H1 (cell line): ENCODE results near the gene C17orf107. TPM values are rescaled to one million over a fixed set of nuclear protein-coding genes. Genes with fewer than 3 reads are reported as not detected.

Experiments
- CTCF ChIA-PET: fragments of 300-600 bp; sonication (Branson Sonifier 250); formaldehyde crosslinking; loops from one replicate; lab custom pipeline; 2021; ENCODE audit not compliant: partially characterized antibody; lab: Charles Lee
- POLR2A ChIA-PET: fragments of 300-600 bp; sonication (Branson Sonifier 250); formaldehyde crosslinking; loops from one replicate; lab custom pipeline; 2021; ENCODE audit warnings: inconsistent platforms; ENCODE audit not compliant: partially characterized antibody; lab: Charles Lee
- DNase-seq, 2 experiments: peaks; one replicate each; pipeline versions ENCODE4 v3.0.0 to v3.0.0-alpha.2; 2010 to 2022; ENCODE audit warnings: low spot score in 2 of 2, low read depth in 1 of 2, mixed read lengths in 1 of 2
- FAIRE-seq: peaks from 2 replicates; lab custom pipeline; 2011; peaks lifted over from hg19 to GRCh38; lab: Jason Lieb, UNC
- H2AFZ ChIP-seq: 2 replicates; pipeline ENCODE4 v1.8.1; 2012; ENCODE audit warnings: low read length, inconsistent platforms
- H2AK5ac ChIP-seq: 2 replicates; pipeline ENCODE4 v1.6.1; 2013; ENCODE audit warnings: low read depth, low read length
- H2BK120ac ChIP-seq: replicated peaks from 2 replicates; pipeline ENCODE3; 2013; ENCODE audit warnings: low read depth, low read length, inconsistent platforms
- H2BK12ac ChIP-seq: 2 replicates; pipeline ENCODE4 v1.6.1; 2013; ENCODE audit warnings: low read depth, low read length
- H2BK15ac ChIP-seq: 2 replicates; pipeline ENCODE4 v1.6.1; 2013; ENCODE audit warnings: low read length
- H2BK20ac ChIP-seq: 2 replicates; pipeline ENCODE4 v1.6.1; 2013; ENCODE audit warnings: low read length
- H2BK5ac ChIP-seq: 2 replicates; pipeline ENCODE4 v1.6.1; 2013; ENCODE audit warnings: low read depth, low read length
- H3K14ac ChIP-seq: 2 replicates; pipeline ENCODE4 v1.6.1; 2013; ENCODE audit warnings: inconsistent platforms; ENCODE audit not compliant: insufficient read length
- H3K18ac ChIP-seq: 2 replicates; pipeline ENCODE4 v1.6.1; 2013; ENCODE audit warnings: low read length; ENCODE audit errors: extremely low read depth
- H3K23ac ChIP-seq: 2 replicates; pipeline ENCODE4 v1.6.1; 2013; ENCODE audit warnings: inconsistent platforms; ENCODE audit not compliant: insufficient read length
- H3K23me2 ChIP-seq: 2 replicates; pipeline ENCODE4 v1.6.1; 2013; ENCODE audit warnings: low read depth, low read length
- H3K27ac ChIP-seq: 2 replicates; pipeline ENCODE4 v1.6.1; 2011; ENCODE audit warnings: low read depth, low read length, inconsistent platforms
- H3K27me3 ChIP-seq, 4 experiments: replicated peaks in 1 of 4; 1 replicate in 1 of 4; 2 replicates in 3 of 4; pipeline versions ENCODE4 v1.6.1 to v1.8.1; 2011 to 2013; ENCODE audit warnings: low read length in 3 of 4, mild to moderate bottlenecking in 3 of 4, inconsistent platforms in 2 of 4, mixed read lengths in 2 of 4, moderate library complexity in 1 of 4; ENCODE audit not compliant: control insufficient read depth in 3 of 4, insufficient read depth in 3 of 4; ENCODE audit errors: extremely low read depth in 1 of 4
- H3K36me3 ChIP-seq, 4 experiments: 2 replicates each; pipeline versions ENCODE4 v1.6.1 to v1.8.1; 2011 to 2013; ENCODE audit warnings: mild to moderate bottlenecking in 4 of 4, low read length in 3 of 4, moderate library complexity in 2 of 4, control low read depth in 1 of 4, inconsistent platforms in 1 of 4; ENCODE audit not compliant: insufficient read depth in 4 of 4, control insufficient read depth in 2 of 4
- H3K4ac ChIP-seq: replicated peaks from 2 replicates; pipeline ENCODE3; 2013; ENCODE audit warnings: low read length, low read depth, mixed read lengths, inconsistent platforms; ENCODE audit not compliant: insufficient read length
- H3K4me1 ChIP-seq, 4 experiments: replicated peaks in 1 of 4; 1 replicate in 1 of 4; 2 replicates in 3 of 4; pipeline versions ENCODE4 v1.6.1 to v1.8.1; 2011 to 2013; ENCODE audit warnings: low read length in 3 of 4, inconsistent platforms in 2 of 4, mixed read lengths in 1 of 4; ENCODE audit not compliant: insufficient read depth in 4 of 4, control insufficient read depth in 3 of 4
- H3K4me2 ChIP-seq, 2 experiments: 2 replicates each; pipeline versions ENCODE4 v1.6.1 to v1.8.1; 2011 to 2013; ENCODE audit warnings: low read depth in 2 of 2, low read length in 2 of 2, control low read depth in 1 of 2, inconsistent platforms in 1 of 2, mild to moderate bottlenecking in 1 of 2; ENCODE audit not compliant: insufficient read depth in 1 of 2
- H3K4me3 ChIP-seq, 4 experiments: fragments of 200-600, 300-600 bp in 1 of 4; sonication (generic), shearing (Covaris generic), sonication (Bioruptor Twin) in 1 of 4; 2 replicates each; pipeline versions ENCODE4 v1.5.1 to v1.8.1; 2011 to 2016; ENCODE audit warnings: low read length in 4 of 4, low read depth in 3 of 4, control low read depth in 2 of 4, inconsistent platforms in 2 of 4, mild to moderate bottlenecking in 2 of 4, mixed read lengths in 1 of 4, moderate library complexity in 1 of 4; ENCODE audit not compliant: insufficient read depth in 2 of 4; ENCODE audit errors: extremely low read depth in 1 of 4
- H3K56ac ChIP-seq: replicated peaks from 2 replicates; pipeline ENCODE3; 2013; ENCODE audit warnings: low read depth, mild to moderate bottlenecking, mixed read lengths, low read length, inconsistent platforms; ENCODE audit not compliant: insufficient read length
- H3K79me1 ChIP-seq: 2 replicates; pipeline ENCODE4 v1.6.1; 2013; ENCODE audit warnings: low read depth, low read length, control low read depth
- H3K79me2 ChIP-seq, 2 experiments: 2 replicates each; pipeline versions ENCODE4 v1.6.1 to v1.8.1; 2012 to 2013; ENCODE audit warnings: low read length in 2 of 2, mild to moderate bottlenecking in 2 of 2, inconsistent platforms in 1 of 2; ENCODE audit not compliant: insufficient read depth in 2 of 2, control insufficient read depth in 1 of 2
- H3K9ac ChIP-seq, 4 experiments: replicated peaks in 1 of 4; 1 replicate in 1 of 4; 2 replicates in 3 of 4; pipeline versions ENCODE4 v1.6.1 to v1.8.1; 2011 to 2013; ENCODE audit warnings: low read depth in 3 of 4, low read length in 3 of 4, control low read depth in 2 of 4, mild to moderate bottlenecking in 2 of 4, moderate library complexity in 2 of 4, inconsistent platforms in 1 of 4; ENCODE audit errors: extremely low read depth in 1 of 4
- H3K9me3 ChIP-seq, 2 experiments: 2 replicates each; pipeline versions ENCODE4 v1.6.1 to v1.8.1; 2012 to 2013; ENCODE audit warnings: mild to moderate bottlenecking in 2 of 2, moderate library complexity in 2 of 2, control low read depth in 1 of 2, inconsistent platforms in 1 of 2, low read depth in 1 of 2, low read length in 1 of 2, mixed read lengths in 1 of 2; ENCODE audit not compliant: insufficient read depth in 2 of 2
- H4K20me1 ChIP-seq, 2 experiments: replicated peaks in 1 of 2; 2 replicates each; pipeline versions ENCODE3 to v1.8.1; 2011 to 2013; ENCODE audit warnings: inconsistent platforms in 2 of 2, low read length in 2 of 2, mild to moderate bottlenecking in 1 of 2; ENCODE audit not compliant: insufficient read depth in 2 of 2, control insufficient read depth in 1 of 2
- H4K5ac ChIP-seq: 2 replicates; pipeline ENCODE4 v1.6.1; 2013; ENCODE audit warnings: low read length, low read depth, mixed read lengths, inconsistent platforms; ENCODE audit not compliant: insufficient read length
- H4K8ac ChIP-seq: 2 replicates; pipeline ENCODE4 v1.8.0; 2013; ENCODE audit warnings: mild to moderate bottlenecking, moderate library complexity, low read length, inconsistent platforms; ENCODE audit not compliant: insufficient read depth; ENCODE audit errors: extremely low read depth
- H4K91ac ChIP-seq: replicated peaks from 2 replicates; pipeline ENCODE3; 2013; ENCODE audit warnings: low read length, mixed read lengths, inconsistent platforms; ENCODE audit not compliant: insufficient read length
- CBX5 ChIP-seq: fragments of 300-800, 300-1000 bp; sonication (generic); IDR thresholded peaks from 2 replicates; pipeline ENCODE4 v1.7.1; 2016; ENCODE audit warnings: antibody characterized with exemption, low read length, low read depth
- CREB1 ChIP-seq: IDR thresholded peaks from 2 replicates; pipeline ENCODE4 v1.6.1; 2012; ENCODE audit warnings: inconsistent platforms
- CTBP2 ChIP-seq: IDR thresholded peaks from 2 replicates; pipeline ENCODE4 v1.7.0; 2011; ENCODE audit warnings: borderline replicate concordance, mild to moderate bottlenecking, moderate library complexity, mixed read lengths, low read length; ENCODE audit not compliant: insufficient read depth, insufficient read length
- KDM4A ChIP-seq: IDR thresholded peaks from one replicate; pipeline ENCODE4 v1.7.1; 2012; ENCODE audit warnings: low read depth, mild to moderate bottlenecking, moderate library complexity, low read length, inconsistent platforms; ENCODE audit not compliant: severe bottlenecking
- SIN3A ChIP-seq, 2 experiments: IDR thresholded peaks in 1 of 2; conservative IDR thresholded peaks in 1 of 2; 2 replicates each; pipeline ENCODE4 v1.6.1; 2011 to 2012; ENCODE audit warnings: low read length in 2 of 2, improper control_type of control experiment in 1 of 2, low read depth in 1 of 2, mild to moderate bottlenecking in 1 of 2
- TEAD4 ChIP-seq: IDR thresholded peaks from 2 replicates; pipeline ENCODE4 v1.6.1; 2012; ENCODE audit warnings: low read depth, low read length, inconsistent platforms, mixed read lengths
- USF2 ChIP-seq: IDR thresholded peaks from 2 replicates; pipeline ENCODE4 v1.6.1; 2011; ENCODE audit warnings: low read length, improper control_type of control experiment
- ZNF274 ChIP-seq: IDR thresholded peaks from 2 replicates; pipeline ENCODE4 v1.7.0; 2012; ENCODE audit warnings: low read length, borderline replicate concordance; ENCODE audit errors: extremely low read depth
- WGBS, 2 experiments: shearing (Covaris generic) in 1 of 2; methylation state at CpG; one replicate each; pipeline versions ENCODE4 v1.1.6 to v1.1.7; 2013 to 2015; ENCODE audit warnings: low lambda C conversion rate in 2 of 2, mixed read lengths in 2 of 2, inconsistent platforms in 1 of 2, low coverage in 1 of 2, missing lambda C conversion rate in 1 of 2; ENCODE audit not compliant: insufficient replicate concordance in 2 of 2, insufficient coverage in 1 of 2, insufficient read length in 1 of 2; ENCODE audit errors: extremely low coverage in 1 of 2, missing lambda C conversion rate in 1 of 2; 5-methylcytosine and 5-hydroxymethylcytosine counted together
- polyA plus RNA-seq, 7 experiments: library from polyadenylated mRNA; depleted of rRNA in 3 of 7; stranded (reverse) in 5 of 7; unstranded in 2 of 7; fragments of >200 nt in 5 of 7; fragments of 200-250 nt in 2 of 7; gene quantifications; 1 replicate in 5 of 7; 2 replicates in 1 of 7; 4 replicates in 1 of 7; pipeline versions ENCODE4 v1.2.1 to v1.2.3, GENCODE V29; 2011 to 2013; ENCODE audit warnings: missing spikeins in 2 of 7, mixed read lengths in 2 of 7
- total RNA-seq: library from RNA; stranded (reverse); fragmentation: NEBNext Ultra II Directional; extraction: Animal tissue kit (Norgen Biotek cat#: 25700); gene quantifications from 2 replicates; pipeline ENCODE4 v1.2.1, GENCODE V29; 2021
- TF ChIP-seq, protein P1 (sequence below), 3 experiments: IDR thresholded peaks; 1 replicate in 2 of 3; 2 replicates in 1 of 3; pipeline versions ENCODE4 v1.5.1 to v1.6.1; 2011; ENCODE audit warnings: low read length in 3 of 3, mild to moderate bottlenecking in 3 of 3, inconsistent platforms in 2 of 3, low read depth in 1 of 3, moderate library complexity in 1 of 3; ENCODE audit not compliant: insufficient read depth in 1 of 3; ENCODE audit errors: control extremely low read depth in 1 of 3

The C17orf107 gene
- total and polyA plus RNA-seq, 2 of the 8 experiments (the other 6 are each of a cell fraction or from before 2014, with no cell fraction given): 0.39 to 0.45 TPM

DNA sequence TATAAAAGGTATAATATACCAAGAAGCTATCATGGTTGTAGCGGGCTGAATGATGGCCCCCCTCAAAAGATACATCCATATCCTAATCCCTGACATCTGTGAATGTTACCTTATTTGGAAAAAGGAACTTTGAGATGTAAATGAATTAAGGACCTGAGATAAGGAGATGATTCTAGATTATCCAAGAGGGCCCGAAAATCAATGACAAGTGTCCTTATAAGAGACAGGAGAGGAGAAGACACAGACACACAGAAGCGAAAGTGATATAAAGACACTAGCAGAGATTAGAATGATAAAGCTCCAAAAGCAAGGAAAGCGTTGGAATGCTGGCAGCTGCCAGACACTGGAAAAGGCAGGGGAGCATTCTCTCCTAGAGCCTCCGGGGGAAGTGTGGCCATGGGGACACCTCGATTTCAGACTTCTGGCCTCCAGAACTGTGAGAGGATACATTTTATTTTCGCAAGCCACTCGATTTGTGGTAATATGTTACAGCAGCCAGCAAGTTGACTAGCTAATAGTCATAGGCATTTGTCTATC is 20.2 kb downstream of the C17orf107 start:
- no peak overlapping the region for H2BK15ac ChIP-seq
- H2BK5ac ChIP-seq: no peak overlapping the region
- no peak overlapping the region for H2BK12ac ChIP-seq
- H3K4me3 ChIP-seq: no peak overlapping the region
- no peaks in the 10 kb centered on the region for H3K23me2 ChIP-seq
- H4K91ac ChIP-seq: no peak overlapping the region
- H3K27ac ChIP-seq: no peak overlapping the region
- no peak overlapping the region for H4K8ac ChIP-seq
- H2AFZ ChIP-seq: no peak overlapping the region
- H3K79me2 ChIP-seq: no peaks in the 10 kb centered on the region
- H2AK5ac ChIP-seq: no peak overlapping the region
- H3K4ac ChIP-seq: no peak overlapping the region
- CTCF ChIA-PET: interaction anchor here (0.8 to 5.5 kb wide), 7 partner anchors 10 to 142 kb away, joined by 3 to 33 read pairs (median 4); partner anchors contain the start of gene CHRNE
- peaks cover 0 to 5% (median 1%) of the 10 kb centered on the region in 4 experiments; a peak in 2 of 7 replicates for H3K4me1 ChIP-seq
- no peak overlapping the region for H3K4me2 ChIP-seq
- no peak overlapping the region for H2BK120ac ChIP-seq
- no peak overlapping the region for H2BK20ac ChIP-seq
- FAIRE-seq: peak; percentile 19
- H3K56ac ChIP-seq: no peak overlapping the region
- H3K9me3 ChIP-seq: no peaks in the 10 kb centered on the region
- no peak overlapping the region for H4K5ac ChIP-seq
- no peaks in the 10 kb centered on the region for H3K36me3 ChIP-seq
- H3K14ac ChIP-seq: no peak overlapping the region
- no peak overlapping the region for H3K9ac ChIP-seq
- no peaks in the 10 kb centered on the region for H3K79me1 ChIP-seq
- WGBS, 2 experiments: 71% methylated on average over 8 of the region's 8 CpGs; no CpG with 5 or more reads in 1 of the 2 experiments
- no peaks in the 10 kb centered on the region for H3K27me3 ChIP-seq
- H3K18ac ChIP-seq: no peak overlapping the region
- no peak for DNase-seq
- H4K20me1 ChIP-seq: no peaks in the 10 kb centered on the region
- H3K23ac ChIP-seq: no peak overlapping the region
- POLR2A ChIA-PET: interaction anchor here (1.2 to 3.4 kb wide), 11 partner anchors 9 to 115 kb away, joined by 3 to 23 read pairs (median 9); partner anchors contain the start of genes GP1BA, PFN1, RNF167 and SLC25A11
- TF ChIP-seq USF2 (no peak), SIN3A (conservative IDR thresholded peaks at IDR 0.05 in 1 of 2, IDR thresholded peaks at IDR 0.05 in 1 of 2; ENCODE audit: low read depth in 1 of 2, low read length in 2 of 2) (no peak), TEAD4 (no peak), ZNF274 (no peak), KDM4A (no peak), CTBP2 (no peak), CBX5 (no peak), CREB1 (no peak)
- TF ChIP-seq, protein P1, sequence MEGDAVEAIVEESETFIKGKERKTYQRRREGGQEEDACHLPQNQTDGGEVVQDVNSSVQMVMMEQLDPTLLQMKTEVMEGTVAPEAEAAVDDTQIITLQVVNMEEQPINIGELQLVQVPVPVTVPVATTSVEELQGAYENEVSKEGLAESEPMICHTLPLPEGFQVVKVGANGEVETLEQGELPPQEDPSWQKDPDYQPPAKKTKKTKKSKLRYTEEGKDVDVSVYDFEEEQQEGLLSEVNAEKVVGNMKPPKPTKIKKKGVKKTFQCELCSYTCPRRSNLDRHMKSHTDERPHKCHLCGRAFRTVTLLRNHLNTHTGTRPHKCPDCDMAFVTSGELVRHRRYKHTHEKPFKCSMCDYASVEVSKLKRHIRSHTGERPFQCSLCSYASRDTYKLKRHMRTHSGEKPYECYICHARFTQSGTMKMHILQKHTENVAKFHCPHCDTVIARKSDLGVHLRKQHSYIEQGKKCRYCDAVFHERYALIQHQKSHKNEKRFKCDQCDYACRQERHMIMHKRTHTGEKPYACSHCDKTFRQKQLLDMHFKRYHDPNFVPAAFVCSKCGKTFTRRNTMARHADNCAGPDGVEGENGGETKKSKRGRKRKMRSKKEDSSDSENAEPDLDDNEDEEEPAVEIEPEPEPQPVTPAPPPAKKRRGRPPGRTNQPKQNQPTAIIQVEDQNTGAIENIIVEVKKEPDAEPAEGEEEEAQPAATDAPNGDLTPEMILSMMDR (IDR thresholded peaks at IDR 0.05; ENCODE audit: control extremely low read depth in 1 of 3, insufficient read depth in 1 of 3, low read depth in 1 of 3, low read length in 3 of 3): no peak
